H1 (cell line): ENCODE data around the gene B4GALT5.

Source experiments
- JUND ChIP-seq: IDR thresholded peaks from 2 replicates; pipeline ENCODE4 v1.6.1; 2011; ENCODE audit warnings: mild to moderate bottlenecking, improper control_type of control experiment, low read length
- KDM1A ChIP-seq: fragments of 200-600, 300-600 bp; sonication (generic); IDR thresholded peaks from 2 replicates; pipeline ENCODE4 v1.7.1; 2016; ENCODE audit warnings: mild to moderate bottlenecking, low read length, borderline replicate concordance
- MAFK ChIP-seq: IDR thresholded peaks from 2 replicates; pipeline ENCODE4 v1.6.1; 2012; ENCODE audit warnings: low read depth, mild to moderate bottlenecking, improper control_type of control experiment, low read length
- POLR2AphosphoS5 ChIP-seq: IDR thresholded peaks from 2 replicates; pipeline ENCODE4 v1.6.1; 2011; ENCODE audit warnings: low read depth, low read length
- RAD21 ChIP-seq, 2 experiments: IDR thresholded peaks in 1 of 2; conservative IDR thresholded peaks in 1 of 2; 2 replicates each; pipeline ENCODE4 v1.6.1; 2011; ENCODE audit warnings: low read depth in 2 of 2, low read length in 2 of 2, improper control_type of control experiment in 1 of 2, inconsistent platforms in 1 of 2, mild to moderate bottlenecking in 1 of 2, moderate library complexity in 1 of 2
- SIX5 ChIP-seq: IDR thresholded peaks from 2 replicates; pipeline ENCODE4 v1.6.1; 2011; ENCODE audit warnings: mild to moderate bottlenecking, low read depth, low read length
- ZNF274 ChIP-seq: IDR thresholded peaks from 2 replicates; pipeline ENCODE4 v1.7.0; 2012; ENCODE audit warnings: low read length, borderline replicate concordance; ENCODE audit errors: extremely low read depth
- TF ChIP-seq, protein P1 (sequence below), 3 experiments: IDR thresholded peaks; 1 replicate in 2 of 3; 2 replicates in 1 of 3; pipeline versions ENCODE4 v1.5.1 to v1.6.1; 2011; ENCODE audit warnings: low read length in 3 of 3, mild to moderate bottlenecking in 3 of 3, inconsistent platforms in 2 of 3, low read depth in 1 of 3, moderate library complexity in 1 of 3; ENCODE audit not compliant: insufficient read depth in 1 of 3; ENCODE audit errors: control extremely low read depth in 1 of 3
- TF ChIP-seq, protein P2 (sequence below): IDR thresholded peaks from 2 replicates; pipeline ENCODE4 v1.6.1; 2012; ENCODE audit warnings: inconsistent platforms

DNA sequence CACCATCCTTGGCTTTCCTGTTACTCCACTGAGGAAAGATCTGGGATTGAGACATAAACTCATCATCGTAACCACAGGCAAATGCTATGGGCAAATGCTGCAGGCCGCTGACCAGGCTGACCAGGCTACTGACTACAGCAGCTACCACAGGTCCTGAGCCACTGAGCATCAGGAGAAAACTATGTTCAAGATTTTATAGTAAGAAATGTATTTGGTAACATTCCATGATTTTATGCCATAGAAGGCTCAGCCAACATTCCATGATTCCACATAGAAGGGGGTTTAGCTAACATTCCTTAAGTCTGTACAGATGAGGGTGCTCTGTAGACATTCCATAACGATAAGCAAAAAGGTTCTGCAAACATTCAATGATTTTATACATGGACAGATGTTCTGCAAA is 16.1 kb upstream of the B4GALT5 start:
- no peak for TF ChIP-seq SIX5
- TF ChIP-seq MAFK: no peak
- TF ChIP-seq, protein P1, sequence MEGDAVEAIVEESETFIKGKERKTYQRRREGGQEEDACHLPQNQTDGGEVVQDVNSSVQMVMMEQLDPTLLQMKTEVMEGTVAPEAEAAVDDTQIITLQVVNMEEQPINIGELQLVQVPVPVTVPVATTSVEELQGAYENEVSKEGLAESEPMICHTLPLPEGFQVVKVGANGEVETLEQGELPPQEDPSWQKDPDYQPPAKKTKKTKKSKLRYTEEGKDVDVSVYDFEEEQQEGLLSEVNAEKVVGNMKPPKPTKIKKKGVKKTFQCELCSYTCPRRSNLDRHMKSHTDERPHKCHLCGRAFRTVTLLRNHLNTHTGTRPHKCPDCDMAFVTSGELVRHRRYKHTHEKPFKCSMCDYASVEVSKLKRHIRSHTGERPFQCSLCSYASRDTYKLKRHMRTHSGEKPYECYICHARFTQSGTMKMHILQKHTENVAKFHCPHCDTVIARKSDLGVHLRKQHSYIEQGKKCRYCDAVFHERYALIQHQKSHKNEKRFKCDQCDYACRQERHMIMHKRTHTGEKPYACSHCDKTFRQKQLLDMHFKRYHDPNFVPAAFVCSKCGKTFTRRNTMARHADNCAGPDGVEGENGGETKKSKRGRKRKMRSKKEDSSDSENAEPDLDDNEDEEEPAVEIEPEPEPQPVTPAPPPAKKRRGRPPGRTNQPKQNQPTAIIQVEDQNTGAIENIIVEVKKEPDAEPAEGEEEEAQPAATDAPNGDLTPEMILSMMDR (IDR thresholded peaks at IDR 0.05; ENCODE audit: control extremely low read depth in 1 of 3, insufficient read depth in 1 of 3, low read depth in 1 of 3, low read length in 3 of 3): no peak
- TF ChIP-seq, protein P2, sequence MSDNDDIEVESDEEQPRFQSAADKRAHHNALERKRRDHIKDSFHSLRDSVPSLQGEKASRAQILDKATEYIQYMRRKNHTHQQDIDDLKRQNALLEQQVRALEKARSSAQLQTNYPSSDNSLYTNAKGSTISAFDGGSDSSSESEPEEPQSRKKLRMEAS: no peak
- TF ChIP-seq ZNF274: no peak
- no peak for TF ChIP-seq POLR2AphosphoS5
- no peak for TF ChIP-seq JUND
- no peak for TF ChIP-seq RAD21 (IDR thresholded peaks at IDR 0.05 in 1 of 2, conservative IDR thresholded peaks at IDR 0.05 in 1 of 2; ENCODE audit: low read depth in 2 of 2, low read length in 2 of 2)
- no peak for TF ChIP-seq KDM1A
